ENCODE data around the gene FUCA2. TPM values are rescaled to one million over a fixed set of nuclear protein-coding genes. Genes with fewer than 3 reads are reported as not detected.

FUCA2 gene
- total RNA-seq, 1 donor from 2014 or later: 71.0 TPM

DNA sequence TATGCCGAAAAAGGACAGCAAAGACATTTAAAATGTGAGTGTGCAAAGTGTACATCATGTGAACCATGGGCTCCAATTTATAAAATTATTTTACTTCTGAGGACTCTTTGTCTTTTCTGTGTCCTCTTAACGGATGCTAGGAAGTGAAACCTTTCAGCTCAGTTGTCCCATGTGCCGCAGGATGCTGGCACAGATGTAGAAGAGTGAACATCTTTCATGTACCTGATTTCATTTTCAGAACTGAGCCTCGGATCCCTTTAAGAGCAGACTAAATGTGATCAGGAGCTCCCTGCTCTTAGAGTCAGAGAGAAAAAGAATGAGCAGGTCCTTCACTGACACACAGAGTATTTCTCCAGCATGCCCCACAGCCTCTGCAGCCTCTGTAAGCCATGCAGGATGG, 27.6 kb upstream of the FUCA2 start:
- H3K4me3 ChIP-seq (ENCODE audit: low read depth, low read length): no peak overlapping the region
- TF ChIP-seq, protein P1, sequence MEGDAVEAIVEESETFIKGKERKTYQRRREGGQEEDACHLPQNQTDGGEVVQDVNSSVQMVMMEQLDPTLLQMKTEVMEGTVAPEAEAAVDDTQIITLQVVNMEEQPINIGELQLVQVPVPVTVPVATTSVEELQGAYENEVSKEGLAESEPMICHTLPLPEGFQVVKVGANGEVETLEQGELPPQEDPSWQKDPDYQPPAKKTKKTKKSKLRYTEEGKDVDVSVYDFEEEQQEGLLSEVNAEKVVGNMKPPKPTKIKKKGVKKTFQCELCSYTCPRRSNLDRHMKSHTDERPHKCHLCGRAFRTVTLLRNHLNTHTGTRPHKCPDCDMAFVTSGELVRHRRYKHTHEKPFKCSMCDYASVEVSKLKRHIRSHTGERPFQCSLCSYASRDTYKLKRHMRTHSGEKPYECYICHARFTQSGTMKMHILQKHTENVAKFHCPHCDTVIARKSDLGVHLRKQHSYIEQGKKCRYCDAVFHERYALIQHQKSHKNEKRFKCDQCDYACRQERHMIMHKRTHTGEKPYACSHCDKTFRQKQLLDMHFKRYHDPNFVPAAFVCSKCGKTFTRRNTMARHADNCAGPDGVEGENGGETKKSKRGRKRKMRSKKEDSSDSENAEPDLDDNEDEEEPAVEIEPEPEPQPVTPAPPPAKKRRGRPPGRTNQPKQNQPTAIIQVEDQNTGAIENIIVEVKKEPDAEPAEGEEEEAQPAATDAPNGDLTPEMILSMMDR (IDR thresholded peaks at IDR 0.05; ENCODE audit: insufficient read depth, low read length, poor library complexity, severe bottlenecking): no peak
- no peak for DNase-seq (ENCODE audit: low read depth)

DNA sequence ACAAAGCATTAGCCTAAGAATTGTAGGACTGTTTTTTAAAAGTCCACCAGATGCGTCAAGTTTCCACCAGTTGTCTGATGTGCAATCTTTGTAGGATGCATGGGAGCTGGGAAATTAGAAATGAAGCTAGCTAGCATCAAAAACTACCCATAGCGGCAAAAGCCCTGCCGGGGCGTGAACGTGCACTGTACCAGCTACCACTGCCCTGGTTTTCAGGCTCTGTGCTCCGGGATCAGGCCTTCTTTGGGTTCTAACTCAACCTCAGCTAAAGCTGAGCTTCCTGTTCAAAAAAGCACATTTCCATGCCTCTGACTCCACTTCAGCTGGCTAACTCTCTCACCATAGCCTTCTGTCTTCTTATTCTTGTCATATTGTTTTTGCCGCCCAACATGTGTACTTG, 26.9 kb upstream of the FUCA2 start:
- TF ChIP-seq, protein P1 (IDR thresholded peaks at IDR 0.05; ENCODE audit: insufficient read depth, low read length, poor library complexity, severe bottlenecking): no peak
- Histone ChIP-seq H3K4me3 (ENCODE audit: low read depth, low read length) (no peak overlapping the region), H3K36me3 (ENCODE audit: control insufficient read depth, insufficient read depth, low read length) (no peaks in the 10 kb centered on the region), H3K27me3 (ENCODE audit: control insufficient read depth, insufficient read depth, low read length) (no peaks in the 10 kb centered on the region)
- DNase-seq (ENCODE audit: low read depth): no peak

More for the DNA sequence above, 27.6 kb upstream of the FUCA2 start:
- Histone ChIP-seq H3K27me3 (ENCODE audit: control insufficient read depth, insufficient read depth, low read length) (no peaks in the 10 kb centered on the region), H3K36me3 (ENCODE audit: control insufficient read depth, insufficient read depth, low read length) (no peaks in the 10 kb centered on the region)

DNA sequence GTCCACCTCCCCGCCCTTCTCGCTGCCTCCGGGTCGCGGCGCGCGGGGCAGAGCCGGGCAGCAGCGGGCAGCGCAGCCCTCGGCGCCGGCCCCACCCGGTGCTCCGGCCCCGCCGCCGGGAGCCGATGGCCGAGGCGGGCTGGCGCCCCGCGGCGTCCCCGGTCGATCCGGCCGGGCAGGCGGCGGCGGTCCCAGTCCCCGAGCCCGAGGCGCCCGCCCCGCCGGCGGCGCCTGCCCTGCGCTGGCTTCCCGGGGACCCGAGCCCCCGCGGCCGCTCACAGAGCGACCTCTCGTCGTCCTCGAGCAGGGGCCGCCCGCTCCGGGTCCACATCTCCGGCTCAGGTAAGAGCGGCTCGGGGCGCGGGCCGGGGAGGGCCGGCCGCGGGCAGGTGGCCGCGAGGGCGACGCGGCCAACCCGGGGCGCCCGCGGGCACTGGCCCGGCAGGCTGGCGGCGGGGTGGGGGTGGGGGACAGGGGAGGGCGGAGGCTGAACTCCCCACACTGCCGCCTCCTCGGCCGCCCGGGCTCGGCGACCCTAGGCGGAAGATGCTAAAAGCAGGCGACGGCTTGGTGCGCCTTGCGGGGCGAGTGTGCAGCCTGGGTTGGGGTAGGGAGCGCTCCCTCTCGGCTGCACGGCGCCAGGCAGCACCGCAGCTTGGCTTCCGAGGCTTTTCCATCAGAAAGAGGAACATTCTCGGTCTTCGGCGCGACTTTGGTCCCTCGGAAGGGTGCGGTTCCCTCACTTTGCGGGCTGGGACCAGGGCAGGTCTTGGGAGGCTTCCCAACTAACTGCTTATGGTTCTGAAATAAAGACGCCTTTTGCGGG, 25.6 kb upstream of the FUCA2 start:
- H3K36me3 ChIP-seq (ENCODE audit: control insufficient read depth, insufficient read depth, low read length): no peaks in the 10 kb centered on the region
- TF ChIP-seq, protein P1 (IDR thresholded peaks at IDR 0.05; ENCODE audit: insufficient read depth, low read length, poor library complexity, severe bottlenecking): peak; percentile 58
- peak overlapping the region; percentile 48 for H3K4me3 ChIP-seq (ENCODE audit: low read depth, low read length)
- no peak for DNase-seq (ENCODE audit: low read depth)
- no peaks in the 10 kb centered on the region for H3K27me3 ChIP-seq (ENCODE audit: control insufficient read depth, insufficient read depth, low read length)

DNA sequence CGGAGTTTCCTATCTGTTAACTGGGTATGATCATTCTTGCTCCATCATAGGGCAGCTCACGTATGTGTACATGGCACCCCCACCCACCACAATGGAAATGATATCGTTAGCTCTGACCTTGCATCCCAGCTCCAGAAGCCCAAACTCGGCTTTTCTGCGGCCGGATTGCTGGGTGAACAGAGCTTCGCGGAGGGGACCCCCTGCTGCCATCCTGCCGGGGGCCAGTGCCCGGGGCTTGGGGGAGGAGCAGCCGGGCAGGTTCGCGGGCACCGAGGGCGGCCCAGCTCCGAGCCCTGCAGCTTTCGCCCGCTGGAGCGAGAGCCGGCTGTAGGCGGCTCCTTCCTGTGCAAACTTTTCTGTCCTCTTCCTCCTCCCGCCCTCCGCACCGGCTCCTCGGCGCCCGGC, 24.9 kb upstream of the FUCA2 start:
- no peaks in the 10 kb centered on the region for H3K36me3 ChIP-seq (ENCODE audit: control insufficient read depth, insufficient read depth, low read length)
- DNase-seq (ENCODE audit: low read depth): no peak
- no peaks in the 10 kb centered on the region for H3K27me3 ChIP-seq (ENCODE audit: control insufficient read depth, insufficient read depth, low read length)
- peak overlapping the region; percentile 48 for H3K4me3 ChIP-seq (ENCODE audit: low read depth, low read length)
- TF ChIP-seq, protein P1 (IDR thresholded peaks at IDR 0.05; ENCODE audit: insufficient read depth, low read length, poor library complexity, severe bottlenecking): no peak

DNA sequence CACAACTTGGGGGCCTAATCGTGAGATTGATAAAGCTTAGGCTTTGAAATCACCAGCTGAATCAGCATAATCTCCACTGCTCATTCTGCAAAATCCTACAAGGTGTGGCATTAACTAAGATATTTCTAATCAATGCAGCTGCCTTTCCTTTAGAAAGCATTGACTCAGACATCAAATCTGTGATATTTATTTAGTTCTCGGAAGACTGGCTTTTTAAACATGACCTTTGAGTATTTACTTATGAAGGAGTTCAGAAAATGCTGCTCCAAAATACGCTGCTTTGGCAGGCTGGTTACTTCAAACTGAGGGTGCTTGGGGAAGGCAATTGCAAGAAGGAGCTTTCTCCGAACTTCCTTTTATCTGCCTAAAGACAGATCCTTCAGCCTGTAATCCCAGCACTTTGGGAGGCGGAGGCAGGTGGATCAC, 23.7 kb upstream of the FUCA2 start:
- no peaks in the 10 kb centered on the region for H3K27me3 ChIP-seq (ENCODE audit: control insufficient read depth, insufficient read depth, low read length)
- H3K36me3 ChIP-seq (ENCODE audit: control insufficient read depth, insufficient read depth, low read length): no peaks in the 10 kb centered on the region
- no peak for DNase-seq (ENCODE audit: low read depth)
- no peak overlapping the region for H3K4me3 ChIP-seq (ENCODE audit: low read depth, low read length)
- TF ChIP-seq, protein P1 (IDR thresholded peaks at IDR 0.05; ENCODE audit: insufficient read depth, low read length, poor library complexity, severe bottlenecking): no peak

All from kidney epithelial cell (primary cell).